HG03558 (cell line): ENCODE data around the gene ZNF529.

Source experiments
- ATAC-seq: cut with Tn5 transposase; IDR thresholded peaks from one replicate; pipeline ENCODE4 v1.9.1; 2021; ENCODE audit warnings: moderate number of reproducible peaks; ENCODE audit not compliant: unreplicated experiment; ENCODE audit errors: extremely low read depth

Gene ZNF529

GRCh38 chr19:36524617-36525016, 48.5 kb downstream of the ZNF529 start:
- ATAC-seq: no peak

GRCh38 chr19:36514012-36514612, 59.0 kb downstream of the ZNF529 start:
- ATAC-seq: no peak

GRCh38 chr19:36508325-36508724, 64.8 kb downstream of the ZNF529 start:
- ATAC-seq: no peak

GRCh38 chr19:36501973-36502372, 71.1 kb downstream of the ZNF529 start:
- ATAC-seq: no peak

- no peak for ATAC-seq
Observed at GRCh38 chr19:36497001-36497400, 76.1 kb downstream of the ZNF529 start.
